DMS 273 (cell line): Measurements from ENCODE around the gene WDR33.
A peak's percentile ranks its signal among the peaks of the same experiment; 100 is the strongest.
"Not testable (repeated sequence)": the region's sequence is repeated elsewhere in the genome, so short reads cannot be mapped to it uniquely, and the experiment has no call there.

Experiments used
- DNase-seq: peaks from one replicate; lab custom pipeline; 2025; ENCODE audit not compliant: unreplicated experiment; lab: John Stamatoyannopoulos, UW

WDR33 gene

GRCh38 chr2:127811397-127812321, 688 bp upstream of the WDR33 start:
- DNase-seq, result no peak

- peak; percentile 47 for DNase-seq
Measured at GRCh38 chr2:127810156-127810618, 784 bp downstream of the WDR33 start.

- DNase-seq, result no peak
Measured at GRCh38 chr2:127807678-127808353, 3.2 kb downstream of the WDR33 start.

- not testable (repeated sequence) for DNase-seq
Measured at GRCh38 chr2:127806860-127807259, 4.1 kb downstream of the WDR33 start.

- DNase-seq, result no peak
Measured at GRCh38 chr2:127805491-127805890, 5.5 kb downstream of the WDR33 start.

GRCh38 chr2:127799926-127800325, 11.0 kb downstream of the WDR33 start:
- no peak for DNase-seq

GRCh38 chr2:127796389-127796788, 14.6 kb downstream of the WDR33 start:
- DNase-seq, result no peak

GRCh38 chr2:127794901-127795300, 16.1 kb downstream of the WDR33 start:
- DNase-seq, result not testable (repeated sequence)

- no peak for DNase-seq
Measured at GRCh38 chr2:127792805-127793204, 18.2 kb downstream of the WDR33 start.

GRCh38 chr2:127790694-127791529, 20.1 kb downstream of the WDR33 start:
- DNase-seq, result no peak

- DNase-seq, result no peak
Measured at GRCh38 chr2:127786048-127786809, 24.7 kb downstream of the WDR33 start.

- no peak for DNase-seq
Measured at GRCh38 chr2:127784965-127785518, 25.9 kb downstream of the WDR33 start.

- DNase-seq, result no peak
Measured at GRCh38 chr2:127783101-127783500, 27.9 kb downstream of the WDR33 start.

GRCh38 chr2:127778850-127779249, 32.1 kb downstream of the WDR33 start:
- DNase-seq, result no peak

GRCh38 chr2:127778447-127778846, 32.5 kb downstream of the WDR33 start:
- DNase-seq, result no peak

GRCh38 chr2:127776122-127776780, 34.7 kb downstream of the WDR33 start:
- DNase-seq, result no peak

GRCh38 chr2:127771756-127772155, 39.2 kb downstream of the WDR33 start:
- no peak for DNase-seq

- DNase-seq, result no peak
Measured at GRCh38 chr2:127770973-127771735, 39.8 kb downstream of the WDR33 start.

- not testable (repeated sequence) for DNase-seq
Measured at GRCh38 chr2:127770534-127770933, 40.4 kb downstream of the WDR33 start.
